ENCODE results near the gene DEGS1. TPM values are rescaled to one million over a fixed set of nuclear protein-coding genes. Genes with fewer than 3 reads are reported as not detected.

DEGS1 gene
- polyA plus RNA-seq, 1 donor from 2014 or later: 53.7 TPM

DNA sequence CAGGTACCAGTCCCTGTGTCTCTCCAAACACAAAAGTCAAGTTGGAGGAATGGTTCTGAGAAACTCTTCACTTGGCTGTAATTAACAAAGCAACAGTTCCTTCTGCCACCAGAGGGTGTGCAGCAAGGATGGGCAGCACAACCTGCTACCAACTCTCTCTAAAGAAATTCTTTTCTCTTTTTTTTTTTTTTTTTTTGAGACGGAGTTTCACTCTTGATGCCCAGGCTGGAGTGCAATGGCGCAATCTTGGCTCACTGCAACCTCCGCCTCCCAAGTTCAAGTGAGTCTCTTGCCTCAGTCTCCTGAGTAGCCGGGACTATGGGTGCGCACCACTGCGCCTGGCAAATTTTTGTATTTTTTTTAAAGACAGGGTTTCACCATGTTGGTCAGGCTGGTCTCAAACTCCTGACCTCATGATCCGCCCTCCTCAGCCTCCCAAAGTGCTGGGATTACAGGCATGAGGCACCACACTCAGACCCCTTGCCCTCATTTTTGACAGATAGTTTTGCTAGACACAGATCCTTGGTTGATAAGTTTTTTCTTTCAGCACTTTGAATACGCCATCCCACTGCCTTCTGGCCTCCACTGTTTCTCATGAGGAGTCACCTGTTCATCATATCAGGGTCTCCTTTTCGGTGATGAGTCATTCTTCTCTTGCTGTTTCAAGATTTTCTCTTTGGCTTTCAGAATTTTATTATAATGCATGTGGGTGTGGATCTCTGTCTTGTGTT is 12.1 kb upstream of the DEGS1 start:
- H3K9me2 ChIP-seq (ENCODE audit: insufficient read depth, low read length): no peaks in the 10 kb centered on the region
- no peaks in the 10 kb centered on the region for H3F3A ChIP-seq (ENCODE audit: insufficient read depth, low read length, poor library complexity, severe bottlenecking)
- no peaks in the 10 kb centered on the region for H3K36me3 ChIP-seq (ENCODE audit: insufficient read depth, low read length)
- no peaks in the 10 kb centered on the region for H3K27me3 ChIP-seq (ENCODE audit: insufficient read depth, low read depth, low read length)
- H3K4me2 ChIP-seq (ENCODE audit: low read length): no peak overlapping the region
- no peak for TF ChIP-seq EP300 (conservative IDR thresholded peaks at IDR 0.05; ENCODE audit: poor library complexity, severe bottlenecking)
- TF ChIP-seq MXI1 (conservative IDR thresholded peaks at IDR 0.05; ENCODE audit: poor library complexity, severe bottlenecking): no peak
- TF ChIP-seq EZH2 (IDR thresholded peaks at IDR 0.05; ENCODE audit: borderline replicate concordance, insufficient read depth, low read length, poor library complexity, severe bottlenecking): no peak
- TF ChIP-seq TAF1 (IDR thresholded peaks at IDR 0.05; ENCODE audit: low read depth): no peak
- TF ChIP-seq, protein P1, sequence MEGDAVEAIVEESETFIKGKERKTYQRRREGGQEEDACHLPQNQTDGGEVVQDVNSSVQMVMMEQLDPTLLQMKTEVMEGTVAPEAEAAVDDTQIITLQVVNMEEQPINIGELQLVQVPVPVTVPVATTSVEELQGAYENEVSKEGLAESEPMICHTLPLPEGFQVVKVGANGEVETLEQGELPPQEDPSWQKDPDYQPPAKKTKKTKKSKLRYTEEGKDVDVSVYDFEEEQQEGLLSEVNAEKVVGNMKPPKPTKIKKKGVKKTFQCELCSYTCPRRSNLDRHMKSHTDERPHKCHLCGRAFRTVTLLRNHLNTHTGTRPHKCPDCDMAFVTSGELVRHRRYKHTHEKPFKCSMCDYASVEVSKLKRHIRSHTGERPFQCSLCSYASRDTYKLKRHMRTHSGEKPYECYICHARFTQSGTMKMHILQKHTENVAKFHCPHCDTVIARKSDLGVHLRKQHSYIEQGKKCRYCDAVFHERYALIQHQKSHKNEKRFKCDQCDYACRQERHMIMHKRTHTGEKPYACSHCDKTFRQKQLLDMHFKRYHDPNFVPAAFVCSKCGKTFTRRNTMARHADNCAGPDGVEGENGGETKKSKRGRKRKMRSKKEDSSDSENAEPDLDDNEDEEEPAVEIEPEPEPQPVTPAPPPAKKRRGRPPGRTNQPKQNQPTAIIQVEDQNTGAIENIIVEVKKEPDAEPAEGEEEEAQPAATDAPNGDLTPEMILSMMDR (IDR thresholded peaks at IDR 0.05; ENCODE audit: poor library complexity, severe bottlenecking): no peak
- TF ChIP-seq POLR2AphosphoS5 (IDR thresholded peaks at IDR 0.05): no peak
- no peak for TF ChIP-seq RAD21 (conservative IDR thresholded peaks at IDR 0.05)
- no peak overlapping the region for H2AFZ ChIP-seq (ENCODE audit: low read depth, low read length)
- H3K9me3 ChIP-seq (ENCODE audit: low read length): no peaks in the 10 kb centered on the region
- H3K9ac ChIP-seq (ENCODE audit: low read length): no peak overlapping the region
- no peaks in the 10 kb centered on the region for H3K79me2 ChIP-seq (replicated peaks; ENCODE audit: insufficient read depth, low read length)
- no peak overlapping the region for H3K4me3 ChIP-seq (ENCODE audit: low read length)
- H3K27ac ChIP-seq (ENCODE audit: low read length): no peak overlapping the region
- H4K20me1 ChIP-seq (ENCODE audit: insufficient read depth): no peaks in the 10 kb centered on the region

DNA sequence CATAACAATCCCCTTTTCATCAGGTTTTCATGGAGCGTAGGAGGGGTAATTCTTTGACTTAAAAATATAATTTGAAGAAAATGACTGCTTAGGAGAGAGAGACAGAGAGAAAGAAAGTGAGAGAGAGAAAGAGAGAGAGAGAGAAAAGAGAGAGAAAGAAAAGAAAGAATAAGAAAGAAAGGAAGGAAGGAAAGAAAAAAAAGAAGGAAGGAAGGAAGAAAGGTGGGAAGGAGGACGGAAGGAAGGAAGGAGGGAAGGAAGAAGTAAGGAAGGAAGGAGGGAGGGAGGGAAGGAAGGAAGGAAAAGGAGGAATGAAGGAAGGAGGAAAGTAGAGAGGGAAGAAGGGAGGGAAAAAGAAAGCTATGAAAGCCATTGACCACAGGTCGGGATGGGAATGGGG is 10.8 kb upstream of the DEGS1 start:
- H3K27ac ChIP-seq (ENCODE audit: low read length): no peak overlapping the region
- H3K9me3 ChIP-seq (ENCODE audit: low read length): no peaks in the 10 kb centered on the region
- no peaks in the 10 kb centered on the region for H3F3A ChIP-seq (ENCODE audit: insufficient read depth, low read length, poor library complexity, severe bottlenecking)
- H3K27me3 ChIP-seq (ENCODE audit: insufficient read depth, low read depth, low read length): no peaks in the 10 kb centered on the region
- no peak overlapping the region for H3K4me2 ChIP-seq (ENCODE audit: low read length)
- no peaks in the 10 kb centered on the region for H4K20me1 ChIP-seq (ENCODE audit: insufficient read depth)
- TF ChIP-seq POLR2AphosphoS5 (IDR thresholded peaks at IDR 0.05) (no peak), RAD21 (conservative IDR thresholded peaks at IDR 0.05) (no peak), TAF1 (IDR thresholded peaks at IDR 0.05; ENCODE audit: low read depth) (no peak), EZH2 (IDR thresholded peaks at IDR 0.05; ENCODE audit: borderline replicate concordance, insufficient read depth, low read length, poor library complexity, severe bottlenecking) (no peak), SMC3 (conservative IDR thresholded peaks at IDR 0.05; ENCODE audit: poor library complexity) (no peak), EP300 (conservative IDR thresholded peaks at IDR 0.05; ENCODE audit: poor library complexity, severe bottlenecking) (no peak), MXI1 (conservative IDR thresholded peaks at IDR 0.05; ENCODE audit: poor library complexity, severe bottlenecking) (no peak)
- TF ChIP-seq, protein P1 (IDR thresholded peaks at IDR 0.05; ENCODE audit: poor library complexity, severe bottlenecking): no peak
- TF ChIP-seq, protein P2, sequence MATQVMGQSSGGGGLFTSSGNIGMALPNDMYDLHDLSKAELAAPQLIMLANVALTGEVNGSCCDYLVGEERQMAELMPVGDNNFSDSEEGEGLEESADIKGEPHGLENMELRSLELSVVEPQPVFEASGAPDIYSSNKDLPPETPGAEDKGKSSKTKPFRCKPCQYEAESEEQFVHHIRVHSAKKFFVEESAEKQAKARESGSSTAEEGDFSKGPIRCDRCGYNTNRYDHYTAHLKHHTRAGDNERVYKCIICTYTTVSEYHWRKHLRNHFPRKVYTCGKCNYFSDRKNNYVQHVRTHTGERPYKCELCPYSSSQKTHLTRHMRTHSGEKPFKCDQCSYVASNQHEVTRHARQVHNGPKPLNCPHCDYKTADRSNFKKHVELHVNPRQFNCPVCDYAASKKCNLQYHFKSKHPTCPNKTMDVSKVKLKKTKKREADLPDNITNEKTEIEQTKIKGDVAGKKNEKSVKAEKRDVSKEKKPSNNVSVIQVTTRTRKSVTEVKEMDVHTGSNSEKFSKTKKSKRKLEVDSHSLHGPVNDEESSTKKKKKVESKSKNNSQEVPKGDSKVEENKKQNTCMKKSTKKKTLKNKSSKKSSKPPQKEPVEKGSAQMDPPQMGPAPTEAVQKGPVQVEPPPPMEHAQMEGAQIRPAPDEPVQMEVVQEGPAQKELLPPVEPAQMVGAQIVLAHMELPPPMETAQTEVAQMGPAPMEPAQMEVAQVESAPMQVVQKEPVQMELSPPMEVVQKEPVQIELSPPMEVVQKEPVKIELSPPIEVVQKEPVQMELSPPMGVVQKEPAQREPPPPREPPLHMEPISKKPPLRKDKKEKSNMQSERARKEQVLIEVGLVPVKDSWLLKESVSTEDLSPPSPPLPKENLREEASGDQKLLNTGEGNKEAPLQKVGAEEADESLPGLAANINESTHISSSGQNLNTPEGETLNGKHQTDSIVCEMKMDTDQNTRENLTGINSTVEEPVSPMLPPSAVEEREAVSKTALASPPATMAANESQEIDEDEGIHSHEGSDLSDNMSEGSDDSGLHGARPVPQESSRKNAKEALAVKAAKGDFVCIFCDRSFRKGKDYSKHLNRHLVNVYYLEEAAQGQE (IDR thresholded peaks at IDR 0.05; ENCODE audit: borderline replicate concordance): no peak
- H3K36me3 ChIP-seq (ENCODE audit: insufficient read depth, low read length): no peaks in the 10 kb centered on the region
- no peak overlapping the region for H3K9ac ChIP-seq (ENCODE audit: low read length)
- H3K4me3 ChIP-seq (ENCODE audit: low read length): no peak overlapping the region
- H3K9me2 ChIP-seq (ENCODE audit: insufficient read depth, low read length): no peaks in the 10 kb centered on the region
- H2AFZ ChIP-seq (ENCODE audit: low read depth, low read length): no peak overlapping the region
- no peaks in the 10 kb centered on the region for H3K79me2 ChIP-seq (replicated peaks; ENCODE audit: insufficient read depth, low read length)

All from neural cell (in vitro differentiated cells).